Neural cell (in vitro differentiated cells): ENCODE measurements around the gene KIRREL3. TPM values are rescaled to one million over a fixed set of nuclear protein-coding genes. Genes with fewer than 3 reads are reported as not detected.

ENCODE experiments used
- H2AFZ ChIP-seq: fragments of 200-600, 300-800 bp; sonication (generic), shearing (Covaris generic); 2 replicates; pipeline ENCODE4 v1.6.0; 2014; ENCODE audit warnings: low read depth, mild to moderate bottlenecking, antibody characterized with exemption, low read length, moderate library complexity
- H3F3A ChIP-seq: fragments of 200-600 bp; shearing (Covaris generic); 2 replicates; pipeline ENCODE4 v1.6.1; 2016; ENCODE audit warnings: mild to moderate bottlenecking, moderate library complexity, mixed read lengths, antibody characterized with exemption, low read length; ENCODE audit not compliant: insufficient read depth, poor library complexity, severe bottlenecking
- H3K27ac ChIP-seq: fragments of 200-600, 300-800 bp; sonication (generic), shearing (Covaris generic); 2 replicates; pipeline ENCODE4 v1.5.1; 2014; ENCODE audit warnings: mild to moderate bottlenecking, low read length, moderate library complexity
- H3K27me3 ChIP-seq: fragments of 300-800, 200-600 bp; sonication (generic), shearing (Covaris generic); 2 replicates; pipeline ENCODE4 v1.6.0; 2014; ENCODE audit warnings: mild to moderate bottlenecking, low read depth, low read length, moderate library complexity; ENCODE audit not compliant: insufficient read depth
- H3K36me3 ChIP-seq: fragments of 300-800, 200-600 bp; sonication (generic), shearing (Covaris generic); 2 replicates; pipeline ENCODE4 v1.5.1; 2014; ENCODE audit warnings: mild to moderate bottlenecking, antibody characterized with exemption, low read length, moderate library complexity; ENCODE audit not compliant: insufficient read depth
- H3K4me2 ChIP-seq: fragments of 300-800, 200-600 bp; sonication (generic), shearing (Covaris generic); 2 replicates; pipeline ENCODE4 v1.6.0; 2014; ENCODE audit warnings: mild to moderate bottlenecking, low read length
- H3K4me3 ChIP-seq: fragments of 300-800, 200-600 bp; sonication (generic), shearing (Covaris generic); 2 replicates; pipeline ENCODE4 v1.5.1; 2014; ENCODE audit warnings: mild to moderate bottlenecking, low read length, moderate library complexity
- H3K79me2 ChIP-seq: fragments of 200-600 bp; shearing (Covaris generic); replicated peaks from 2 replicates; pipeline ENCODE4 v1.6.0; 2014; ENCODE audit warnings: mild to moderate bottlenecking, low read length, moderate library complexity; ENCODE audit not compliant: insufficient read depth
- H3K9ac ChIP-seq: fragments of 300-800, 200-600 bp; sonication (generic), shearing (Covaris generic); 2 replicates; pipeline ENCODE4 v1.6.1; 2016; ENCODE audit warnings: mild to moderate bottlenecking, low read length, mixed read lengths
- H3K9me2 ChIP-seq: fragments of 200-600 bp; shearing (Covaris generic); 2 replicates; pipeline ENCODE4 v1.6.1; 2016; ENCODE audit warnings: mild to moderate bottlenecking, low read length, mixed read lengths; ENCODE audit not compliant: insufficient read depth
- H3K9me3 ChIP-seq: fragments of 200-600, 300-800 bp; sonication (generic), shearing (Covaris generic); 2 replicates; pipeline ENCODE4 v1.6.1; 2016; ENCODE audit warnings: mild to moderate bottlenecking, mixed run types, low read length, moderate library complexity, mixed read lengths
- H4K20me1 ChIP-seq: fragments of 200-600 bp; shearing (Covaris generic); 2 replicates; pipeline ENCODE4 v1.6.1; 2016; ENCODE audit warnings: mild to moderate bottlenecking, mixed run types; ENCODE audit not compliant: insufficient read depth
- EP300 ChIP-seq: fragments of 450-650 bp; conservative IDR thresholded peaks from 2 replicates; pipeline ENCODE4 v1.6.1; 2014; ENCODE audit warnings: antibody characterized with exemption, mild to moderate bottlenecking, moderate library complexity; ENCODE audit not compliant: poor library complexity, severe bottlenecking
- EZH2 ChIP-seq: fragments of 200-600, 300-800 bp; shearing (Covaris generic), sonication (generic); IDR thresholded peaks from 2 replicates; pipeline ENCODE4 v1.6.1; 2014; ENCODE audit warnings: antibody characterized with exemption, low read length, borderline replicate concordance, mild to moderate bottlenecking; ENCODE audit not compliant: insufficient read depth, poor library complexity, severe bottlenecking
- MXI1 ChIP-seq: fragments of 450-650 bp; conservative IDR thresholded peaks from 2 replicates; pipeline ENCODE4 v1.6.1; 2014; ENCODE audit warnings: antibody characterized with exemption, mild to moderate bottlenecking; ENCODE audit not compliant: poor library complexity, severe bottlenecking
- POLR2AphosphoS5 ChIP-seq: IDR thresholded peaks from 2 replicates; pipeline ENCODE4 v1.6.1; 2012
- RAD21 ChIP-seq: fragments of 450-650 bp; conservative IDR thresholded peaks from 2 replicates; pipeline ENCODE4 v1.6.1; 2014; ENCODE audit warnings: antibody characterized with exemption, mild to moderate bottlenecking, moderate library complexity
- SMC3 ChIP-seq: fragments of 450-650 bp; conservative IDR thresholded peaks from 2 replicates; pipeline ENCODE4 v1.6.1; 2014; ENCODE audit warnings: antibody characterized with exemption, mild to moderate bottlenecking, moderate library complexity; ENCODE audit not compliant: poor library complexity
- TAF1 ChIP-seq: IDR thresholded peaks from 2 replicates; pipeline ENCODE4 v1.6.1; 2012; ENCODE audit warnings: low read depth
- polyA plus RNA-seq: library from polyadenylated mRNA; depleted of rRNA; stranded (reverse); fragments of >200 nt; gene quantifications from 2 replicates; pipeline ENCODE4 v1.2.3, GENCODE V29; 2014
- TF ChIP-seq, protein P1 (sequence below): fragments of 450-650 bp; IDR thresholded peaks from 2 replicates; pipeline ENCODE4 v1.5.1; 2014; ENCODE audit warnings: antibody characterized with exemption, mild to moderate bottlenecking, moderate library complexity; ENCODE audit not compliant: poor library complexity, severe bottlenecking
- TF ChIP-seq, protein P2 (sequence below): IDR thresholded peaks from 2 replicates; pipeline ENCODE4 v1.6.1; 2012; ENCODE audit warnings: borderline replicate concordance

The KIRREL3 gene
- polyA plus RNA-seq, 1 donor from 2014 or later: 23.8 TPM

- Histone ChIP-seq H3K9me2 (no peaks in the 10 kb centered on the region), H3K4me3 (no peak overlapping the region), H3K27me3 (no peaks in the 10 kb centered on the region), H3K79me2 (no peaks in the 10 kb centered on the region), H3K9ac (no peak overlapping the region), H2AFZ (peak overlapping the region; percentile 7), H3K36me3 (no peaks in the 10 kb centered on the region), H3F3A (no peaks in the 10 kb centered on the region), H3K4me2 (no peak overlapping the region), H3K27ac (no peak overlapping the region), H4K20me1 (no peaks in the 10 kb centered on the region), H3K9me3 (no peaks in the 10 kb centered on the region)
- TF ChIP-seq TAF1: no peak
- no peak for TF ChIP-seq EZH2
- TF ChIP-seq SMC3: no peak
- TF ChIP-seq EP300: no peak
- no peak for TF ChIP-seq MXI1
- no peak for TF ChIP-seq POLR2AphosphoS5
- TF ChIP-seq, protein P1, sequence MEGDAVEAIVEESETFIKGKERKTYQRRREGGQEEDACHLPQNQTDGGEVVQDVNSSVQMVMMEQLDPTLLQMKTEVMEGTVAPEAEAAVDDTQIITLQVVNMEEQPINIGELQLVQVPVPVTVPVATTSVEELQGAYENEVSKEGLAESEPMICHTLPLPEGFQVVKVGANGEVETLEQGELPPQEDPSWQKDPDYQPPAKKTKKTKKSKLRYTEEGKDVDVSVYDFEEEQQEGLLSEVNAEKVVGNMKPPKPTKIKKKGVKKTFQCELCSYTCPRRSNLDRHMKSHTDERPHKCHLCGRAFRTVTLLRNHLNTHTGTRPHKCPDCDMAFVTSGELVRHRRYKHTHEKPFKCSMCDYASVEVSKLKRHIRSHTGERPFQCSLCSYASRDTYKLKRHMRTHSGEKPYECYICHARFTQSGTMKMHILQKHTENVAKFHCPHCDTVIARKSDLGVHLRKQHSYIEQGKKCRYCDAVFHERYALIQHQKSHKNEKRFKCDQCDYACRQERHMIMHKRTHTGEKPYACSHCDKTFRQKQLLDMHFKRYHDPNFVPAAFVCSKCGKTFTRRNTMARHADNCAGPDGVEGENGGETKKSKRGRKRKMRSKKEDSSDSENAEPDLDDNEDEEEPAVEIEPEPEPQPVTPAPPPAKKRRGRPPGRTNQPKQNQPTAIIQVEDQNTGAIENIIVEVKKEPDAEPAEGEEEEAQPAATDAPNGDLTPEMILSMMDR: no peak
Observed at GRCh38 chr11:127028648-127029047, 28.1 kb upstream of the KIRREL3 start.

DNA sequence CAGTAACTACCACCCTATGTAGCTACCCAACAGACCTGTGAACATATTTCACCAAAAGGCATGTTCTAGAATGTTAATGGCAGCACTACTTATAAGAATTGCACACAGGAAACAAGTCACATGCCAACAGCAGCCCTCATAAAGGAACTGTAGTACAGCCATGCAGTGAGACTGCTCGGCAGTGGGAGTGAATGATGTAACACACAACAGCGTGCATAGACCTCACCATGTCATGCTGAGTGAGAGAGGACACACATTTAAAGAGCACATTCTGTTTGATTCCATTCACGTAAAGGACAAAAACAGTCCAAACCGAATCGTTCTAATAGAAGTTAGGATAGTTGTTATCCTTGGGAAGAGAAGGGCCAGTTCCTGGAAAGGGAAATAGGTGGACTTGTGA, 27.2 kb upstream of the KIRREL3 start:
- Histone ChIP-seq H4K20me1 (no peaks in the 10 kb centered on the region), H2AFZ (no peak overlapping the region), H3K27ac (no peak overlapping the region), H3K9me2 (no peaks in the 10 kb centered on the region), H3F3A (no peaks in the 10 kb centered on the region), H3K9me3 (no peaks in the 10 kb centered on the region), H3K9ac (no peak overlapping the region), H3K36me3 (no peaks in the 10 kb centered on the region), H3K4me3 (no peak overlapping the region), H3K27me3 (no peaks in the 10 kb centered on the region), H3K79me2 (no peaks in the 10 kb centered on the region), H3K4me2 (no peak overlapping the region)
- TF ChIP-seq EP300 (no peak), SMC3 (no peak), TAF1 (no peak), RAD21 (no peak), POLR2AphosphoS5 (no peak), MXI1 (no peak), EZH2 (no peak)
- TF ChIP-seq, protein P2, sequence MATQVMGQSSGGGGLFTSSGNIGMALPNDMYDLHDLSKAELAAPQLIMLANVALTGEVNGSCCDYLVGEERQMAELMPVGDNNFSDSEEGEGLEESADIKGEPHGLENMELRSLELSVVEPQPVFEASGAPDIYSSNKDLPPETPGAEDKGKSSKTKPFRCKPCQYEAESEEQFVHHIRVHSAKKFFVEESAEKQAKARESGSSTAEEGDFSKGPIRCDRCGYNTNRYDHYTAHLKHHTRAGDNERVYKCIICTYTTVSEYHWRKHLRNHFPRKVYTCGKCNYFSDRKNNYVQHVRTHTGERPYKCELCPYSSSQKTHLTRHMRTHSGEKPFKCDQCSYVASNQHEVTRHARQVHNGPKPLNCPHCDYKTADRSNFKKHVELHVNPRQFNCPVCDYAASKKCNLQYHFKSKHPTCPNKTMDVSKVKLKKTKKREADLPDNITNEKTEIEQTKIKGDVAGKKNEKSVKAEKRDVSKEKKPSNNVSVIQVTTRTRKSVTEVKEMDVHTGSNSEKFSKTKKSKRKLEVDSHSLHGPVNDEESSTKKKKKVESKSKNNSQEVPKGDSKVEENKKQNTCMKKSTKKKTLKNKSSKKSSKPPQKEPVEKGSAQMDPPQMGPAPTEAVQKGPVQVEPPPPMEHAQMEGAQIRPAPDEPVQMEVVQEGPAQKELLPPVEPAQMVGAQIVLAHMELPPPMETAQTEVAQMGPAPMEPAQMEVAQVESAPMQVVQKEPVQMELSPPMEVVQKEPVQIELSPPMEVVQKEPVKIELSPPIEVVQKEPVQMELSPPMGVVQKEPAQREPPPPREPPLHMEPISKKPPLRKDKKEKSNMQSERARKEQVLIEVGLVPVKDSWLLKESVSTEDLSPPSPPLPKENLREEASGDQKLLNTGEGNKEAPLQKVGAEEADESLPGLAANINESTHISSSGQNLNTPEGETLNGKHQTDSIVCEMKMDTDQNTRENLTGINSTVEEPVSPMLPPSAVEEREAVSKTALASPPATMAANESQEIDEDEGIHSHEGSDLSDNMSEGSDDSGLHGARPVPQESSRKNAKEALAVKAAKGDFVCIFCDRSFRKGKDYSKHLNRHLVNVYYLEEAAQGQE: no peak
- TF ChIP-seq, protein P1: no peak
